Endothelial cell of umbilical vein (primary cell): ENCODE results near the gene ADAMTS17. TPM values are rescaled to one million over a fixed set of nuclear protein-coding genes. Genes with fewer than 3 reads are reported as not detected.

Experiments
- BruUV-seq: library from RNA; stranded (reverse); fragments of 400-500 nt; replicated peaks from 2 replicates; lab custom pipeline; 2021; lab: Mats Ljungman, UMichigan
- CTCF ChIA-PET: fragments of 300-600, 350-600 bp; sonication (Branson Sonifier 250); formaldehyde crosslinking; loops from one replicate; lab custom pipeline; 2021; ENCODE audit warnings: antibody characterized with exemption, inconsistent platforms; lab: Charles Lee
- POLR2A ChIA-PET: fragments of 300-600, 350-600 bp; sonication (Branson Sonifier 250); formaldehyde crosslinking; loops from one replicate; lab custom pipeline; 2021; ENCODE audit warnings: antibody characterized with exemption, inconsistent platforms; lab: Charles Lee
- DNase-seq: peaks from one replicate; pipeline ENCODE4 v3.0.0-alpha.2; 2011; ENCODE audit warnings: low read depth, low spot score
- FAIRE-seq: peaks from 2 replicates; lab custom pipeline; 2011; peaks lifted over from hg19 to GRCh38; lab: Jason Lieb, UNC
- H2AFZ ChIP-seq: 2 replicates; pipeline ENCODE4 v1.6.0; 2012; ENCODE audit warnings: low read depth, low read length, control low read depth, inconsistent platforms
- H3K27ac ChIP-seq: 2 replicates; pipeline ENCODE4 v1.5.1; 2011; ENCODE audit warnings: low read depth, mild to moderate bottlenecking, control low read depth, low read length, moderate library complexity; ENCODE audit not compliant: insufficient read depth
- H3K27me3 ChIP-seq, 2 experiments: 2 replicates each; pipeline versions ENCODE4 v1.6.0 to v1.6.1; 2011; ENCODE audit warnings: low read length in 2 of 2, mixed read lengths in 1 of 2; ENCODE audit not compliant: control insufficient read depth in 2 of 2, insufficient read depth in 2 of 2
- H3K36me3 ChIP-seq, 2 experiments: 2 replicates in 1 of 2; 3 replicates in 1 of 2; pipeline ENCODE4 v1.5.1; 2011; ENCODE audit warnings: low read length in 2 of 2, mild to moderate bottlenecking in 1 of 2, moderate library complexity in 1 of 2; ENCODE audit not compliant: control insufficient read depth in 2 of 2, insufficient read depth in 2 of 2; ENCODE audit errors: extremely low read depth in 1 of 2
- H3K4me1 ChIP-seq: 3 replicates; pipeline ENCODE4 v1.5.1; 2011; ENCODE audit warnings: mild to moderate bottlenecking, low read length; ENCODE audit not compliant: control insufficient read depth, insufficient read depth; ENCODE audit errors: extremely low read depth
- H3K4me2 ChIP-seq: 2 replicates; pipeline ENCODE4 v1.6.1; 2011; ENCODE audit warnings: low read length, control low read depth, mixed read lengths; ENCODE audit not compliant: insufficient read depth
- H3K4me3 ChIP-seq, 3 experiments: fragments of 200-600 bp in 1 of 3; sonication (generic), shearing (Covaris generic) in 1 of 3; replicated peaks in 1 of 3; 2 replicates each; pipeline ENCODE4 v1.5.1; 2011 to 2016; ENCODE audit warnings: control low read depth in 3 of 3, low read length in 3 of 3, mild to moderate bottlenecking in 2 of 3, inconsistent platforms in 1 of 3, low read depth in 1 of 3, moderate library complexity in 1 of 3; ENCODE audit not compliant: insufficient read depth in 1 of 3
- H3K79me2 ChIP-seq: 2 replicates; pipeline ENCODE4 v1.6.0; 2012; ENCODE audit warnings: low read length, inconsistent platforms; ENCODE audit not compliant: control insufficient read depth, insufficient read depth
- H3K9ac ChIP-seq: replicated peaks from 2 replicates; pipeline ENCODE3; 2011; ENCODE audit warnings: low read length, control low read depth; ENCODE audit not compliant: insufficient read depth; ENCODE audit errors: extremely low read depth
- H3K9me1 ChIP-seq: replicated peaks from 3 replicates; pipeline ENCODE4 v1.6.0; 2011; ENCODE audit warnings: mild to moderate bottlenecking, low read length; ENCODE audit not compliant: control insufficient read depth, insufficient read depth; ENCODE audit errors: extremely low read depth
- H3K9me3 ChIP-seq: replicated peaks from 2 replicates; pipeline ENCODE4 v1.5.1; 2012; ENCODE audit warnings: low read length, inconsistent platforms; ENCODE audit not compliant: control insufficient read depth, insufficient read depth
- H4K20me1 ChIP-seq: replicated peaks from 2 replicates; pipeline ENCODE3; 2011; ENCODE audit warnings: mild to moderate bottlenecking, low read length; ENCODE audit not compliant: control insufficient read depth, insufficient read depth; ENCODE audit errors: extremely low read depth
- EZH2 ChIP-seq: IDR thresholded peaks from 2 replicates; pipeline ENCODE4 v1.6.1; 2012; ENCODE audit warnings: borderline replicate concordance, low read depth, mild to moderate bottlenecking, moderate library complexity, low read length, inconsistent platforms; ENCODE audit not compliant: severe bottlenecking
- FOS ChIP-seq: IDR thresholded peaks from 2 replicates; pipeline ENCODE4 v1.6.1; 2011; ENCODE audit warnings: mild to moderate bottlenecking, low read length, moderate library complexity, borderline replicate concordance; ENCODE audit not compliant: insufficient read depth
- GATA2 ChIP-seq: IDR thresholded peaks from 2 replicates; pipeline ENCODE4 v1.7.0; 2011; ENCODE audit warnings: low read depth, mild to moderate bottlenecking, moderate library complexity, mixed read lengths, low read length; ENCODE audit not compliant: insufficient read length, insufficient read depth
- JUN ChIP-seq: IDR thresholded peaks from 2 replicates; pipeline ENCODE4 v1.6.1; 2011; ENCODE audit warnings: borderline replicate concordance, low read depth; ENCODE audit not compliant: insufficient read length, insufficient read depth
- MYC ChIP-seq: IDR thresholded peaks from one replicate; pipeline ENCODE4 v1.6.1; 2011; ENCODE audit warnings: mild to moderate bottlenecking, low read depth, low read length
- POLR2A ChIP-seq: IDR thresholded peaks from 2 replicates; pipeline ENCODE4 v1.6.1; 2012; ENCODE audit warnings: low read depth, mild to moderate bottlenecking, control low read depth, low read length
- POLR2AphosphoS5 ChIP-seq: IDR thresholded peaks from 2 replicates; pipeline ENCODE4 v1.6.1; 2012; ENCODE audit warnings: low read depth, mild to moderate bottlenecking, control low read depth, low read length, moderate library complexity; ENCODE audit not compliant: insufficient read depth
- dilution Hi-C: fragments of 300-500 bp; cut with MboI; formaldehyde crosslinking; loops from one replicate; pipeline ENCODE4 v1.15.0; 2019; ENCODE audit warnings: low sequenced_read_pairs; ENCODE audit not compliant: extremely low pct_ligation_motif_present
- intact Hi-C: fragments of 100-400 bp; cut with micrococcal nuclease; formaldehyde crosslinking; loops from one replicate; pipeline ENCODE4 v1.10.0; 2022
- polyA plus RNA-seq, 4 experiments: library from polyadenylated mRNA; depleted of rRNA in 3 of 4; stranded (reverse) in 3 of 4; unstranded in 1 of 4; fragments of >200 nt; gene quantifications; 2 replicates each; pipeline versions ENCODE4 v1.2.1 to v1.2.3, GENCODE V29; 2011 to 2012; ENCODE audit warnings: missing spikeins in 1 of 4
- total RNA-seq: library from RNA; stranded (reverse); gene quantifications from 2 replicates; pipeline ENCODE4 v1.2.3, GENCODE V29; 2021
- TF ChIP-seq, protein P1 (sequence below): IDR thresholded peaks from 2 replicates; pipeline ENCODE4 v1.6.1; 2011; ENCODE audit not compliant: insufficient read depth, insufficient read length
- TF ChIP-seq, protein P2 (sequence below), 2 donors: IDR thresholded peaks; 1 replicate in 1 of 2; 2 replicates in 1 of 2; pipeline ENCODE4 v1.5.1; 2011; ENCODE audit warnings: low read length in 2 of 2, mild to moderate bottlenecking in 2 of 2, moderate library complexity in 2 of 2, control low read depth in 1 of 2, inconsistent platforms in 1 of 2, low read depth in 1 of 2; ENCODE audit not compliant: insufficient read depth in 1 of 2; ENCODE audit errors: extremely low read depth in 1 of 2

ADAMTS17 gene
- total and polyA plus RNA-seq, 2 donors (not counting 3 experiments of a cell fraction or from before 2014, with no cell fraction given), result 0.12 TPM; not detected in 1

DNA sequence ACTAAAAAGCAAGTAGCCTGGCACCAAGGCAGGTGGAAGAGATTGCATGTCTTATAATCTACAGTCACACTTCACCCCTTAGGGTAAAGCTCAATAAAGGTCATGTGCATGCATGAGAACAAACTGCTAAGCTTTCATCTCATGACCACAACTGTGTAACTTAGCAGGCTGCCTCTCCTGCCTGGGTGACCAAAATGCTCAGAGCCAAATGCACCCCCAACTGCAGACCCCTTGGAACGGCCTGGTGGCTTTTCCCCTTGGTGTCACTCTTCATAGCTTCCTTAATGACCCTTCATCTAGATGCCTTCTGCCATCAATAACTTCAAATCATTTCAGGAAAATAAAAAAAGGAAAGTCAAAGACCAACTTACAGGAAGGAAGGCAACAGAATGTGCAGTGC, 88.1 kb downstream of the ADAMTS17 start:
- Histone ChIP-seq H3K9me1 (no peaks in the 10 kb centered on the region), H4K20me1 (no peaks in the 10 kb centered on the region), H2AFZ (no peak overlapping the region), H3K4me2 (no peak overlapping the region), H3K4me3 (no peak overlapping the region), H3K4me1 (no peaks in the 10 kb centered on the region), H3K27ac (no peak overlapping the region), H3K27me3 (no peaks in the 10 kb centered on the region), H3K36me3 (no peaks in the 10 kb centered on the region), H3K79me2 (no peaks in the 10 kb centered on the region), H3K9me3 (peaks cover 4% of the 10 kb centered on the region), H3K9ac (no peak overlapping the region)
- TF ChIP-seq POLR2AphosphoS5 (no peak), EZH2 (no peak), MYC (no peak), GATA2 (no peak), JUN (no peak), POLR2A (no peak), FOS (no peak)
- TF ChIP-seq, protein P1, sequence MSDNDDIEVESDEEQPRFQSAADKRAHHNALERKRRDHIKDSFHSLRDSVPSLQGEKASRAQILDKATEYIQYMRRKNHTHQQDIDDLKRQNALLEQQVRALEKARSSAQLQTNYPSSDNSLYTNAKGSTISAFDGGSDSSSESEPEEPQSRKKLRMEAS, result no peak
- TF ChIP-seq, protein P2, sequence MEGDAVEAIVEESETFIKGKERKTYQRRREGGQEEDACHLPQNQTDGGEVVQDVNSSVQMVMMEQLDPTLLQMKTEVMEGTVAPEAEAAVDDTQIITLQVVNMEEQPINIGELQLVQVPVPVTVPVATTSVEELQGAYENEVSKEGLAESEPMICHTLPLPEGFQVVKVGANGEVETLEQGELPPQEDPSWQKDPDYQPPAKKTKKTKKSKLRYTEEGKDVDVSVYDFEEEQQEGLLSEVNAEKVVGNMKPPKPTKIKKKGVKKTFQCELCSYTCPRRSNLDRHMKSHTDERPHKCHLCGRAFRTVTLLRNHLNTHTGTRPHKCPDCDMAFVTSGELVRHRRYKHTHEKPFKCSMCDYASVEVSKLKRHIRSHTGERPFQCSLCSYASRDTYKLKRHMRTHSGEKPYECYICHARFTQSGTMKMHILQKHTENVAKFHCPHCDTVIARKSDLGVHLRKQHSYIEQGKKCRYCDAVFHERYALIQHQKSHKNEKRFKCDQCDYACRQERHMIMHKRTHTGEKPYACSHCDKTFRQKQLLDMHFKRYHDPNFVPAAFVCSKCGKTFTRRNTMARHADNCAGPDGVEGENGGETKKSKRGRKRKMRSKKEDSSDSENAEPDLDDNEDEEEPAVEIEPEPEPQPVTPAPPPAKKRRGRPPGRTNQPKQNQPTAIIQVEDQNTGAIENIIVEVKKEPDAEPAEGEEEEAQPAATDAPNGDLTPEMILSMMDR (IDR thresholded peaks at IDR 0.05; ENCODE audit: extremely low read depth in 1 of 2, insufficient read depth in 1 of 2, low read depth in 1 of 2, low read length in 2 of 2), result no peak
- no peak for FAIRE-seq
- dilution Hi-C loops, result no loop called here
- ChIA-PET CTCF (no interaction called here), POLR2A (no interaction called here)
- no TSS peak for BruUV-seq
- intact Hi-C loops, result no loop called here
- no peak for DNase-seq
